Upper lobe of left lung (tissue), 6 donors: ENCODE measurements around the gene CLTB. TPM values are rescaled to one million over a fixed set of nuclear protein-coding genes. Genes with fewer than 3 reads are reported as not detected.

Source experiments
- ATAC-seq, 2 donors: fragments of 200-7000 bp; cut with Tn5 transposase; one replicate each; pipeline ENCODE4 v1.9.1; 2022; ENCODE audit warnings: mild to moderate bottlenecking in 2 of 2, moderate library complexity in 2 of 2; ENCODE audit not compliant: low FRiP score in 2 of 2
- DNase-seq, 2 donors: peaks; one replicate each; pipeline ENCODE4 v3.0.0-alpha.2; 2019 to 2020
- H3K27ac ChIP-seq, 4 donors: fragments of 200-600 bp; sonication (generic); one replicate each; pipeline ENCODE4 v1.5.1; 2016 to 2019
- H3K27me3 ChIP-seq, 4 donors: fragments of 200-600 bp; sonication (generic); one replicate each; pipeline ENCODE4 v1.5.1; 2017 to 2019
- H3K36me3 ChIP-seq, 4 donors: fragments of 200-600 bp; sonication (generic); one replicate each; pipeline ENCODE4 v1.5.1; 2016 to 2019
- H3K4me1 ChIP-seq, 4 donors: fragments of 200-600 bp; sonication (generic); one replicate each; pipeline ENCODE4 v1.5.1; 2018 to 2019
- H3K4me3 ChIP-seq, 4 donors: fragments of 200-600 bp; sonication (generic); one replicate each; pipeline ENCODE4 v1.5.1; 2017 to 2019; ENCODE audit warnings: mild to moderate bottlenecking in 2 of 4, moderate library complexity in 1 of 4
- H3K9me3 ChIP-seq, 4 donors: fragments of 200-600 bp; sonication (generic); one replicate each; pipeline ENCODE4 v1.5.1; 2018 to 2019
- CTCF ChIP-seq, 6 experiments: fragments of 450-650 bp in 4 of 6; fragments of 200-600 bp in 2 of 6; sonication (generic) in 2 of 6; IDR thresholded peaks; one replicate each; pipeline ENCODE4 v1.5.1; 2016 to 2019; ENCODE audit warnings: antibody characterized with exemption in 6 of 6
- EP300 ChIP-seq, 4 donors: sonication (generic); formaldehyde crosslinking; IDR thresholded peaks; one replicate each; pipeline ENCODE4 v1.5.1; 2017; ENCODE audit warnings: antibody characterized with exemption in 4 of 4, control low read depth in 2 of 4
- POLR2A ChIP-seq, 4 donors: fragments of 450-650 bp; IDR thresholded peaks; one replicate each; pipeline ENCODE4 v1.5.1; 2016 to 2017; ENCODE audit warnings: antibody characterized with exemption in 4 of 4, mild to moderate bottlenecking in 2 of 4
- POLR2AphosphoS5 ChIP-seq, 2 donors: sonication (generic); formaldehyde crosslinking; IDR thresholded peaks; one replicate each; pipeline ENCODE4 v1.5.1; 2017; ENCODE audit warnings: antibody characterized with exemption in 2 of 2
- WGBS, 2 donors: methylation state at CpG; one replicate each; pipeline ENCODE4 v1.1.5; 2017 to 2018; 5-methylcytosine and 5-hydroxymethylcytosine counted together
- total RNA-seq, 6 donors: library from RNA; depleted of rRNA in 4 of 6; stranded (reverse); fragments of >200 nt in 4 of 6; gene quantifications; one replicate each; pipeline versions ENCODE4 v1.1.0 to v1.2.1, GENCODE V29; 2016 to 2021
- donor health status: DM: no; HTN: no; CAD: no; lungs with moderate emphysema.
- donor health status: DM: no; HTN: yes; CAD: no; lungs with severe emphysema.

Gene CLTB
- total RNA-seq, 6 donors from 2014 or later = 54.5 to 187 (median 109) TPM

- TF ChIP-seq POLR2AphosphoS5 (IDR thresholded peaks at IDR 0.05) (no peak), EP300 (IDR thresholded peaks at IDR 0.05) (no peak), CTCF (IDR thresholded peaks at IDR 0.05) (no peak), POLR2A (IDR thresholded peaks at IDR 0.05) (no peak)
- no peak overlapping the region for H3K4me3 ChIP-seq
- ATAC-seq = no peak
- peaks cover 10 to 26% (median 11%) of the 10 kb centered on the region in 4 donors for H3K4me1 ChIP-seq
- H3K27ac ChIP-seq = no peak overlapping the region
- DNase-seq = no peak
- H3K27me3 ChIP-seq = no peaks in the 10 kb centered on the region
- 87 to 92% methylated on average over 12 to 15 of the region's 15 CpGs for WGBS, 2 donors
- H3K36me3 ChIP-seq = peaks cover 14 to 51% (median 38%) of the 10 kb centered on the region in 4 donors
- H3K9me3 ChIP-seq = no peaks in the 10 kb centered on the region
Measured at GRCh38 chr5:176383248-176383905, 33.0 kb downstream of the CLTB start.

GRCh38 chr5:176382721-176383120, 33.6 kb downstream of the CLTB start:
- H3K36me3 ChIP-seq = peaks cover 14 to 51% (median 38%) of the 10 kb centered on the region in 4 donors
- H3K27me3 ChIP-seq = no peaks in the 10 kb centered on the region
- H3K27ac ChIP-seq = no peak overlapping the region
- no peak for ATAC-seq
- WGBS, 2 donors = 70 to 93% methylated on average over 1 to 3 of the region's 3 CpGs
- H3K4me1 ChIP-seq = peaks cover 8 to 20% (median 10%) of the 10 kb centered on the region in 4 donors
- H3K9me3 ChIP-seq = no peaks in the 10 kb centered on the region
- no peak for DNase-seq
- no peak for TF ChIP-seq POLR2AphosphoS5 (IDR thresholded peaks at IDR 0.05)
- no peak for TF ChIP-seq POLR2A (IDR thresholded peaks at IDR 0.05)
- TF ChIP-seq EP300 (IDR thresholded peaks at IDR 0.05) = no peak
- no peak for TF ChIP-seq CTCF (IDR thresholded peaks at IDR 0.05)
- no peak overlapping the region for H3K4me3 ChIP-seq

GRCh38 chr5:176381979-176382378, 34.4 kb downstream of the CLTB start:
- Histone ChIP-seq H3K4me3 (no peak overlapping the region), H3K27ac (no peak overlapping the region), H3K9me3 (no peaks in the 10 kb centered on the region), H3K27me3 (no peaks in the 10 kb centered on the region), H3K36me3 (peaks cover 14 to 51% (median 38%) of the 10 kb centered on the region in 4 donors), H3K4me1 (peaks cover under 1 to 12% (median 3%) of the 10 kb centered on the region in 4 donors)
- TF ChIP-seq POLR2A (IDR thresholded peaks at IDR 0.05) = no peak
- no peak for TF ChIP-seq POLR2AphosphoS5 (IDR thresholded peaks at IDR 0.05)
- no peak for TF ChIP-seq CTCF (IDR thresholded peaks at IDR 0.05)
- TF ChIP-seq EP300 (IDR thresholded peaks at IDR 0.05) = no peak
- no peak for ATAC-seq
- no peak for DNase-seq
- 89 to 100% methylated on average over 1 to 3 of the region's 3 CpGs for WGBS, 2 donors

GRCh38 chr5:176381423-176381822, 34.9 kb downstream of the CLTB start:
- Histone ChIP-seq H3K27me3 (no peaks in the 10 kb centered on the region), H3K4me1 (peaks cover 0 to 7% (median 0%) of the 10 kb centered on the region in 4 donors), H3K36me3 (peaks cover 14 to 51% (median 38%) of the 10 kb centered on the region in 4 donors), H3K4me3 (no peak overlapping the region), H3K27ac (no peak overlapping the region), H3K9me3 (no peaks in the 10 kb centered on the region)
- ATAC-seq (no peak), DNase-seq (no peak)
- TF ChIP-seq EP300 (IDR thresholded peaks at IDR 0.05) = no peak
- no peak for TF ChIP-seq POLR2AphosphoS5 (IDR thresholded peaks at IDR 0.05)
- TF ChIP-seq POLR2A (IDR thresholded peaks at IDR 0.05) = no peak
- no peak for TF ChIP-seq CTCF (IDR thresholded peaks at IDR 0.05)
- WGBS, 2 donors = 78 to 80% methylated on average over 3 of the region's 3 CpGs

- Histone ChIP-seq H3K4me3 (no peak overlapping the region), H3K27me3 (no peaks in the 10 kb centered on the region), H3K36me3 (peaks cover 13 to 41% (median 32%) of the 10 kb centered on the region in 4 donors), H3K27ac (no peak overlapping the region), H3K9me3 (no peaks in the 10 kb centered on the region), H3K4me1 (no peaks in the 10 kb centered on the region)
- ATAC-seq = no peak
- WGBS, 2 donors = 72 to 76% methylated on average over 3 of the region's 3 CpGs
- TF ChIP-seq CTCF (IDR thresholded peaks at IDR 0.05) = no peak
- TF ChIP-seq EP300 (IDR thresholded peaks at IDR 0.05) = no peak
- no peak for TF ChIP-seq POLR2A (IDR thresholded peaks at IDR 0.05)
- TF ChIP-seq POLR2AphosphoS5 (IDR thresholded peaks at IDR 0.05) = no peak
- DNase-seq = no peak
Measured at GRCh38 chr5:176379881-176380280, 36.5 kb downstream of the CLTB start.
